NCI-H345 treated with DMSO at 0.1 percent for 48 hours (cell line): ENCODE data around the gene SPATA25.
"Not testable (repeated sequence)": the region's sequence is repeated elsewhere in the genome, so short reads cannot be mapped to it uniquely, and the experiment has no call there.

Experiments used
- DNase-seq: peaks from one replicate; lab custom pipeline; 2025; ENCODE audit not compliant: unreplicated experiment; lab: John Stamatoyannopoulos, UW

Gene SPATA25

GRCh38 chr20:45917790-45918141 lies 30.3 kb upstream of the SPATA25 start:
- no peak for DNase-seq

- no peak for DNase-seq
These were observed 25.7 kb upstream of the SPATA25 start for GRCh38 chr20:45913116-45913515.

DNA sequence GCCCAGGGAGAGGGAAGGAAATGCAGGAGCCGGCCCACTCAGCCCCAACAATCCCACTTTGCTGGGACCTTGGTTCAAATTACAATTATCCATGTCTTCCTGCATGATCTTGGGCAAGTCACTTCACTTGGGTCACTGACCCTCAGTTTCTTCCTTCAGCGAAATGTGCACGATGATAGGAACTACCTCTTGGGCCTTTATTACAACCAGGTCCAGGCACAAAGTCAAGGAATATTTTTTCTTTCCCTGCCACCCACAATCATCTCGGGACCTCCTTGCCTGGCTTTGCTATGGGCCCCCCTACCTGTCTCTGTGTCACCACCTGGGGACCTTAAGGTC lies 24.9 kb upstream of the SPATA25 start:
- DNase-seq, result no peak

DNA sequence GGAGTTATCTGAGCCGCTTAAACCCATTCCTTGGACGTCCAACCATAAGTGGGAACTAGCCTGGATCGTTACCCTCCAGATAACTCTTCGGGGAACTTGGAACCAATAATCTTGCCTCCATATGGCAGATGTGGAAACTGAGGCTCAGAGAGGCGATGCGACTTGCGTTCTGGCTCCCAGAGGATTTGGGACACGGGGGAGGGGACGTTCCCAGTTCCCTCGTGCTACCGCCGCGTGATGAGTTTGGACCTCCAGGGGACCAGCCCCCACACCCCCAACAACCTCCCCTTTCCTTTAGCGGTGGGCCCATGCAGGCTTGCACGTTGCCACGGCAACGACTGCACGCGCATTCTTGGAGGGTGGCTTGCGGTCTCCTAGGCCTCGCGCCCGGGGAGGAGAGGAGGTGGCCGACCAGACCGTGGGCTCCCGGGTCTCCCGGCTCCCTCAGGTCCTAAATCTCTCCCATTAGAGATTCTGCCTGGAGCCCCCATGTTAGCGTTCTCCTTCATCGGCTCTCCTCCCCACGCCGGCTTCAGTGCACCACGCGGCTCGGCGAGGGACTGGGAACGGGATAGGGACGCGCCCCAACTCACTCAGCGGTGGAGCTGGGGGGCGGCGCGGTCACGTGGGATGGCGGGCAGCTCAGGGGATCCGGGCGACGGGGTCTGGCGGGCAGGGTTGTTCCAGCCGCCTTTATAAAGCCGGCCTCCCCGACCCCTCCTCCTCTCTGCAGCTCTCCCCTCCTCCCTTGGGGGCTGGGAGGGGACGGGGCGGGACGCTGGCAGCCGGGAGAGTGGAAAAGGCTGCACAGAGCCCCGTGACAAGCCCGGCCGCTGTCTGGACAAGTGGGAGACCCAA lies 24.3 kb upstream of the SPATA25 start, which contains the start of gene PLTP:
PLTP (minus strand) TSS at position 670 of the 858 bp plus-strand sequence. CDS start 703 bp downstream, outside the sequence.
- DNase-seq, result no peak

GRCh38 chr20:45910670-45911485 lies 23.5 kb upstream of the SPATA25 start:
- peak; percentile 61 for DNase-seq

DNA sequence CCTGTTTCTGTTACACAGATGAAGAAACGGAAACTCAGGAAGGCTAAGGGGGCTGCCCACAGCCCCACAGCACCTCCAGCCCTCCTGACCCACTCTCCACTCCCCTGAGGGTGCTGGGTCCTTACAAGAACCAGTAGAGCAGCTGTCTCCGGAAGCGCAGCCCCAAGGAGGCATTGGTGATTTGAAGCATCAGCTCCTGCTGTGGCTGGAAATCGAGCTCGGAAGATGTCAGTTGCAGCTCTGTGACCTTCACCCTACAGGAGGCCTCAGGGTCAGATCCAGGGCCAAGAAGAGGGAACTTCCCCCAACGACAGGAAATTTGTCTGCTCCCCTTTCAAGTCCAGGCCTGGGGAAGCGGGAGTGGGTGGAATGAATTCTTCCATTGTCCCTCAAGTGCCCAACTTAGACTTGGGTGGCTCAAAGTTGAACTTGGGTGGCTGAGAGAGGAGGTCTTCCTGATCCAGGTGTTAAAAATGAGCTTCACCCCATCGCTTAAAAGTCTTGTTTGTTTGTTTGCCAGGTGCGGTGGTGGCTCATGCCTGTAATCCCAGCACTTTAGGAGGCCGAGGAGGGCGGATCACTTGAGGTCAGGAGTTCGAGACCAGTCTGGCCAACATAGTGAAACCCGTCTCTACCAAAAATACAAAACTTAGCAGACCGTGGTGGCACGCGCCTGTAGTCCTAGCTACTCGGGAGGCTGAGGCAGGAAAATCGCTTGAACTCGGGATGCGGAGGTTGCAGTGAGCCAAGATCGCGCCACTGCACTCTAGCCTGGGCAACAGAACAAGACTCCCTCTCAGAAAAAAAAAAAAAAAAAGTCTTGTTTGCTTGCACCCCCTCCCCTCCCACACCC lies 22.6 kb upstream of the SPATA25 start:
- DNase-seq, result no peak

- no peak for DNase-seq
These were observed 21.9 kb upstream of the SPATA25 start for GRCh38 chr20:45909336-45909808.

- DNase-seq, result no peak
These were observed 20.7 kb upstream of the SPATA25 start for GRCh38 chr20:45908084-45908483.

GRCh38 chr20:45907219-45907948 lies 20.0 kb upstream of the SPATA25 start:
- no peak for DNase-seq

DNA sequence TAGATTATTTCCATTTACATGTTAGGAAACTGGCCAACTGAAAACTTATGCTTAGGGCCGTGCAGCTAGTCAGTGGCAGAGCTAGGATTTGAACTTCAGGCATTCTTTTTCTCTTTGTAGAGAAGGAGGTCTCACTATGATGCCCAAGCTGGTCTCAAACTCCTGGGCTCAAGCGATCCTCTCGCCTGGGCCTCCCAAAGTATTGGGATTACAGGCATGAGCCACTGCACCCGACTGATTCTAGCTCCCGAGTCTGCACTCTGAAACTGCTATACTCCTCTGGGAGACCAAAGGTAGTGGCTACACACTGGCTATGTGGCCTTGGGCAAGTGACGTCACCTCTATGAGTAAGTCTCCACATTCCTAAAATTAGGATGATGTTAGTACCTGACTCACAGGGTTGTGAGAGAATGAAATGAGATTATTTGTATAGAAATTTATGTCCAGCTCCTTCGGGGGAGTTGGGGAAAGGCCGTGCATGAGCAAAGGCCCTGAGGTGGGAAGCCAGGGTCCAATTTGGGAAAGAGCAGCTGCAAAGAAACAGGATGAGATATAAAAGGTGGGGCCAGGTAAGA lies 18.2 kb upstream of the SPATA25 start:
- no peak for DNase-seq

- DNase-seq, result no peak
These were observed 17.4 kb upstream of the SPATA25 start for GRCh38 chr20:45904583-45905504.

DNA sequence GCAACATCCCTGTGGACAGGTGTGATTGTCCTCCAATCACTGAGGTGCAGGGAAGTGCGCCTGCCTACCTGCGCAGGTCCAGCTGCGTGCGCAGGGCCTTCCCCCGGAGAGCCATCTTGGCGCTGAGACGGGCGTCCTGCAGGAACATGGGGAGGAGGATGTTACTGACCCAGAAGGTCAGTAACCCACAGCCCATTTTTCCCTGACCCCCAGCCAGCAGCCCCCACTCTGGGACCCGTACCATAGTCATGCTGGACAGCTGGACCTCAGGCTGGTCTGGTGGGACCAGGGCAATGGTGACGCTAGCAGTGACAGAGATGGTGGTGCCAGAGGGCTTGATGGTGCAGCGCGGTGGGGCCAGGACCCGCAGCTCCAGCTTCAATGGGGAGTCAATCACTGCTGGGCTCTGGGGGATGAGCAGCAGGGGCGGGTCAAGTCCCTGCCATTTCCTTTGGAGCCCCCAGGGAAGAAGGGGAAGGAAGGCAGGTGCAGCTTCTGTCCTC lies 14.8 kb upstream of the SPATA25 start:
- DNase-seq, result no peak

- DNase-seq, result not testable (repeated sequence)
These were observed 13.9 kb upstream of the SPATA25 start for GRCh38 chr20:45901332-45901731.

DNA sequence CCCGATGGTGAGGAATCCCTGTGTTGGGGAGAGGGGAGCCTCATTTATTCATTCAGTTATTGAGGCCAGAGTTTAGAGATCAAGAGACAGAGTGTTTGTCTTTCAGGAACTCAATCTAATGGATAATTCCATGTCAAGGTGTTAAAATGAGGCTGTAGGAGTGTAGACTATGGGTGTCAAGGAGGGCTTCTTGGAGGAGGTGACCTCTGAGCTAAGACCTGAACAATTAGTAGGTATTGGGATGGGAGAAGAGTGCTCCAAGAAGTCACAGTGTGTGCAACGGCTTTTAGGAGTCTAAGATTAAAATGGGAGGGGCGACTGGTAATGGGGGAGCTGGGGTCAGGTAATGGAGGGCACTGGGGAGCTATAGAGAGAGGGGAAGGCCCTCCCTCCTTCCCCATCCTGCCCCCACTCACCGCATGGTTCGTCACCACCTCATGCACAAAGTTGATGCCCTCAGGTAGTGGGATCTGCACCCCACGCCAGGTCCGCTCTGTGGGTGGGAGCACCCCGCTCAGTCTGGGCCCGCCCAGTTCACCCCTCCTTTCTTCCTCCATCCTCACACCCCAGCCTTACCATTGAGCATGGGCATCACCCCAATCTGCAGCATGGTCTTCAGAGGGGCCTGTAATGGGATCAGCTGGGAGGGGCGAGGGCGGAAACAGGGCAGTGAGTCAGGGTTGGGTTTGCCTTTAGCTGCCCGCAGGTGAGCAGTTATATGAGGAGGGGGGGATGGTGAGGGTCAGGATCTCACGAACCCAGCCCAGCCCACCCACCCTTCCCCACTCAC lies 11.8 kb upstream of the SPATA25 start:
- DNase-seq, result no peak

- DNase-seq, result no peak
These were observed 10.9 kb upstream of the SPATA25 start for GRCh38 chr20:45898285-45898684.

DNA sequence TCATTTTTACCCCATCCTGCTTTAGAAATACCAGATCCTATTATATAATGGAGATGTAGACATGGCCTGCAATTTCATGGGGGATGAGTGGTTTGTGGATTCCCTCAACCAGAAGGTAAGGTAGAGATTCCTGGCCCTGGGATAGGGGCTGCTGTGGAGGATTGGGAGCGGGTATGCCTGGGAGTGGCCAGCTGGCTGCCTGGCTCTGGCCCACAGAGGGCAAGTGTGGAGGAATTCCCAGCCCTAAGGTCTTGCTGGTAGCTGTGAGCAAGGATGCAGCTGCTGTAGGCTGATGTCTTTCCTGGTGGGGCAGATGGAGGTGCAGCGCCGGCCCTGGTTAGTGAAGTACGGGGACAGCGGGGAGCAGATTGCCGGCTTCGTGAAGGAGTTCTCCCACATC lies 10.3 kb upstream of the SPATA25 start:
- DNase-seq, result no peak

DNA sequence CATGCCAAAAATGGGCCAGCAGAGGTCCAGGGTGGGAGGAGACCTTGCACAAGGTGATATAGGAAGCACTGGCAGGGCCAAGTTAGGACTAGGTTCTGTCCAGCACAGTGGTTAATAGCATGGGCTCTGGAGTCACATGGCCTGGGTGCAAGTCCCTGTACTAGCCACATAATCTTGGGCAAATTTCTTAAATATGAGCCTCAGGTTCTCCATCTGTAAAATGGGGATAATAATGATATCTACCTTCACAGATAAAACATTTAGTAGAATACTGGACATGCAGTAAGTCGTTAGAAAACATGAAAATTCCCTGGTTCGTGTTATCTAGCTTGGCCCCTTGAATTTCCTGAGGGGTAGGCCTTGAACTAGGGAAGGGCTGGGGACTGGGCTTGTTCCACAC lies 9.9 kb upstream of the SPATA25 start:
- no peak for DNase-seq

DNA sequence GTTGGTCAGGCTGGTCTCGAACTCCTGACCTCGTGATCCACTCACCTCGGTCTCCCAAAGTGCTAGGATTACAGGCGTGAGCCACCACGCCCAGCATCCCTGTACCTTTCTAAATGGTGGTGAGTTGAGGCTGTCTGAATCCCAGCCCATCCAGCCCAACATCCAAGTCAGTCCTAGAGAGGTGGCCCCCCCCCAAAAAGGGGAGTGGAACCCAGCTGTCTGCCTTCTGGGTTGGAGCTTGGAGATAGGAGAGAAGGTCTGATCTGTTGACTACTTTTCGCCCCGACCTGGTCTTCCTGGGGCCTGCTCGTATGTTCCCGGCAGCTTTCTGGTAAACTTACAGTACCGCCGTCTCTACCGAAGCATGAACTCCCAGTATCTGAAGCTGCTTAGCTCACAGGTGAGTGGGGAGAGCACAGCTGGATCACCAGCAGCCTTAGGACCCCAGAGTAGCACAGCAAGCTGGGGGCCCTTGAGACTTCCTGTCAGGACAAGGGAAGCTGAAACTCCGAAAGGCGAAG lies 9.3 kb upstream of the SPATA25 start:
- DNase-seq, result no peak
